ENCODE data around the gene MED16.

DNA sequence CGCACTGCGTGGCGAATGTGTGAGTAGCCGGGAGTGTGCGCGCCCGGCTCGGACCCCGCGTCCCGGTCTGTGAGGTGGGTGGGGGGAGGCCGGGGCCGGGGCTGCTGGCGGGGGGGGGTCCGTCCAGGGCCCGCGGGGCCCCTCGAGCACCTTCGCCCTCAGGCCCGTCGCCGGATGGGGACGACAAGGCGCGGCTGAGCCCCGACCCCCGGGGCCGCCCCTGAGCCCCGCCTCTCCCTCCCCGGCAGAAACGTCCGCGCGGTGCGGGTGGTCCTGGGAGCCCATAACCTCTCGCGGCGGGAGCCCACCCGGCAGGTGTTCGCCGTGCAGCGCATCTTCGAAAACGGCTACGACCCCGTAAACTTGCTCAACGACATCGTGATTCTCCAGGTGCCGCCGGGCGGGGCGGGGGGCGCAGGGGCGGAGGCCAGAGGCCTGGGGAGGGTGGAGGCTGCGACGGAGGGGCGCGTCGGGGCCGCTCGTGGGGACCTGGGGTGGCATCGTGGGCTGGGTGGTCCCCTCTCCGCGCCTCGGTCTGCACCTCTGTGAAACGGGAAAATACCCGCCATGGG lies 39.9 kb downstream of the MED16 start:
- TF ChIP-seq POLR2A (IDR thresholded peaks at IDR 0.05; ENCODE audit: low read depth) (no peak), POLR2AphosphoS5 (IDR thresholded peaks at IDR 0.05) (no peak)
- TF ChIP-seq, protein P1, sequence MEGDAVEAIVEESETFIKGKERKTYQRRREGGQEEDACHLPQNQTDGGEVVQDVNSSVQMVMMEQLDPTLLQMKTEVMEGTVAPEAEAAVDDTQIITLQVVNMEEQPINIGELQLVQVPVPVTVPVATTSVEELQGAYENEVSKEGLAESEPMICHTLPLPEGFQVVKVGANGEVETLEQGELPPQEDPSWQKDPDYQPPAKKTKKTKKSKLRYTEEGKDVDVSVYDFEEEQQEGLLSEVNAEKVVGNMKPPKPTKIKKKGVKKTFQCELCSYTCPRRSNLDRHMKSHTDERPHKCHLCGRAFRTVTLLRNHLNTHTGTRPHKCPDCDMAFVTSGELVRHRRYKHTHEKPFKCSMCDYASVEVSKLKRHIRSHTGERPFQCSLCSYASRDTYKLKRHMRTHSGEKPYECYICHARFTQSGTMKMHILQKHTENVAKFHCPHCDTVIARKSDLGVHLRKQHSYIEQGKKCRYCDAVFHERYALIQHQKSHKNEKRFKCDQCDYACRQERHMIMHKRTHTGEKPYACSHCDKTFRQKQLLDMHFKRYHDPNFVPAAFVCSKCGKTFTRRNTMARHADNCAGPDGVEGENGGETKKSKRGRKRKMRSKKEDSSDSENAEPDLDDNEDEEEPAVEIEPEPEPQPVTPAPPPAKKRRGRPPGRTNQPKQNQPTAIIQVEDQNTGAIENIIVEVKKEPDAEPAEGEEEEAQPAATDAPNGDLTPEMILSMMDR (IDR thresholded peaks at IDR 0.05) = no peak
